GM12878 (cell line): ENCODE measurements around the gene CDH8. TPM values are rescaled to one million over a fixed set of nuclear protein-coding genes. Genes with fewer than 3 reads are reported as not detected.

Source experiments
- ATAC-seq: fragments of 200-7000 bp; cut with Tn5 transposase; 3 replicates; pipeline ENCODE4 v1.9.1; 2020; ENCODE audit warnings: mild to moderate bottlenecking, moderate library complexity
- BruUV-seq: library from RNA; stranded (reverse); fragments of 400-500 nt; replicated peaks from 2 replicates; lab custom pipeline; 2021; lab: Mats Ljungman, UMichigan
- CTCF ChIA-PET: fragments of 300-600 bp; sonication (Branson Sonifier 250); formaldehyde crosslinking; extraction: SDS; loops from one replicate; lab custom pipeline; 2021; ENCODE audit warnings: inconsistent platforms; lab: Yijun Ruan, JAX
- POLR2A ChIA-PET: fragments of 350-600 bp; formaldehyde crosslinking; extraction: SDS; loops from one replicate; lab custom pipeline; 2021; ENCODE audit warnings: inconsistent platforms; lab: Charles Lee
- RAD21 ChIA-PET: fragments of 300-600 bp; sonication (Branson Sonifier 250); formaldehyde crosslinking; loops from one replicate; lab custom pipeline; 2023; ENCODE audit warnings: antibody characterized with exemption; ENCODE audit not compliant: unreplicated experiment; lab: Charles Lee
- SMC1A ChIA-PET: fragments of 300-600 bp; sonication (Branson Sonifier 250); formaldehyde crosslinking; loops from one replicate; lab custom pipeline; 2023; ENCODE audit not compliant: unreplicated experiment, uncharacterized antibody; lab: Charles Lee
- DNase-seq: peaks from one replicate; pipeline ENCODE4 v3.0.0-alpha.2; 2011; ENCODE audit warnings: low read depth, low spot score
- FAIRE-seq: peaks from 3 replicates; lab custom pipeline; 2011; peaks lifted over from hg19 to GRCh38; lab: Jason Lieb, UNC
- H2AFZ ChIP-seq: 2 replicates; pipeline ENCODE4 v1.6.0; 2011; ENCODE audit warnings: low read depth, low read length, control low read depth; ENCODE audit not compliant: control insufficient read depth
- H3K27ac ChIP-seq: 2 replicates; pipeline ENCODE4 v1.5.1; 2011; ENCODE audit warnings: control low read depth; ENCODE audit not compliant: control insufficient read depth, insufficient read depth
- H3K27me3 ChIP-seq, 2 experiments: replicated peaks in 1 of 2; 2 replicates each; pipeline versions ENCODE4 v1.6.0 to v1.6.1; 2011; ENCODE audit warnings: low read length in 1 of 2; ENCODE audit not compliant: control insufficient read depth in 2 of 2, insufficient read depth in 2 of 2
- H3K36me3 ChIP-seq, 2 experiments: 2 replicates each; pipeline ENCODE4 v1.5.1; 2011; ENCODE audit warnings: low read length in 1 of 2; ENCODE audit not compliant: control insufficient read depth in 2 of 2, insufficient read depth in 2 of 2
- H3K4me1 ChIP-seq: 2 replicates; pipeline ENCODE4 v1.6.1; 2011; ENCODE audit warnings: mild to moderate bottlenecking, low read length, moderate library complexity, mixed read lengths; ENCODE audit not compliant: control insufficient read depth, insufficient read depth
- H3K4me2 ChIP-seq: 2 replicates; pipeline ENCODE4 v1.6.0; 2011; ENCODE audit warnings: control low read depth; ENCODE audit not compliant: control insufficient read depth, insufficient read depth
- H3K4me3 ChIP-seq: fragments of 200-600 bp; sonication (generic); 2 replicates; pipeline ENCODE4 v1.5.1; 2016
- H3K79me2 ChIP-seq: 2 replicates; pipeline ENCODE4 v1.6.0; 2011; ENCODE audit warnings: low read length; ENCODE audit not compliant: control insufficient read depth, insufficient read depth
- H3K9ac ChIP-seq: 2 replicates; pipeline ENCODE4 v1.8.0; 2011; ENCODE audit warnings: low read length, control low read depth, mixed read lengths; ENCODE audit not compliant: control insufficient read depth, insufficient read depth
- H3K9me3 ChIP-seq: replicated peaks from 3 replicates; pipeline ENCODE4 v1.5.1; 2011; ENCODE audit warnings: mild to moderate bottlenecking, low read length; ENCODE audit not compliant: control insufficient read depth, insufficient read depth
- H4K20me1 ChIP-seq: 2 replicates; pipeline ENCODE4 v1.6.0; 2011; ENCODE audit not compliant: control insufficient read depth, insufficient read depth
- CREB1 ChIP-seq: IDR thresholded peaks from 2 replicates; pipeline ENCODE4 v1.6.1; 2012; ENCODE audit warnings: low read depth, mild to moderate bottlenecking, inconsistent platforms
- FOXM1 ChIP-seq: IDR thresholded peaks from 2 replicates; pipeline ENCODE4 v1.6.1; 2012; ENCODE audit warnings: low read depth, mild to moderate bottlenecking, inconsistent platforms, low read length, moderate library complexity
- JUND ChIP-seq: IDR thresholded peaks from 2 replicates; pipeline ENCODE4 v1.6.1; 2012; ENCODE audit warnings: low read depth, mild to moderate bottlenecking, low read length, improper control_type of control experiment, moderate library complexity
- SIN3A ChIP-seq: IDR thresholded peaks from 2 replicates; pipeline ENCODE4 v1.6.1; 2012; ENCODE audit warnings: low read depth, low read length, improper control_type of control experiment
- SREBF2 ChIP-seq: IDR thresholded peaks from 2 replicates; pipeline ENCODE4 v1.6.1; 2012; ENCODE audit warnings: mild to moderate bottlenecking, low read length
- SUPT20H ChIP-seq: IDR thresholded peaks from 2 replicates; pipeline ENCODE4 v1.6.1; 2011; ENCODE audit warnings: low read depth, mild to moderate bottlenecking, low read length, moderate library complexity, borderline replicate concordance; ENCODE audit not compliant: control insufficient read depth
- TBL1XR1 ChIP-seq: IDR thresholded peaks from 2 replicates; pipeline ENCODE4 v1.6.1; 2012; ENCODE audit warnings: low read depth, low read length, improper control_type of control experiment
- TCF3 ChIP-seq: IDR thresholded peaks from 2 replicates; pipeline ENCODE4 v1.6.1; 2012; ENCODE audit warnings: low read depth, mild to moderate bottlenecking, low read length, borderline replicate concordance; ENCODE audit not compliant: insufficient read depth
- ZNF274 ChIP-seq: IDR thresholded peaks from one replicate; pipeline ENCODE4 v1.8.0; 2011; ENCODE audit not compliant: insufficient read length, insufficient read depth
- ZNF622 ChIP-seq: fragments of 450-650 bp; IDR thresholded peaks from 2 replicates; pipeline ENCODE4 v1.6.1; 2017; ENCODE audit warnings: mild to moderate bottlenecking, inconsistent platforms
- WGBS: methylation state at CpG from one replicate; pipeline ENCODE4 v1.1.6; 2016; ENCODE audit warnings: low lambda C conversion rate; ENCODE audit not compliant: insufficient replicate concordance, insufficient coverage; ENCODE audit errors: missing lambda C conversion rate; 5-methylcytosine and 5-hydroxymethylcytosine counted together
- in situ Hi-C: fragments of 300-500 bp; cut with MboI; formaldehyde crosslinking; loops from 9 replicates; pipeline ENCODE4 v1.14.3; 2018; ENCODE audit warnings: mixed read lengths
- intact Hi-C: fragments of 100-400 bp; cut with micrococcal nuclease; formaldehyde crosslinking; loops from one replicate; pipeline ENCODE4 v1.14.2; 2022; ENCODE audit not compliant: unreplicated experiment
- polyA plus RNA-seq, 11 experiments: library from polyadenylated mRNA; depleted of rRNA in 4 of 11; unstranded in 6 of 11; stranded (reverse) in 5 of 11; fragments of >200 nt; fragmentation: Nextera tagmentation in 4 of 11; fragmentation: Illumina TruSeq in 1 of 11; extraction: Ambion mirVana in 4 of 11; extraction: Trizol in 1 of 11; gene quantifications; 1 replicate in 1 of 11; 2 replicates in 10 of 11; pipeline versions ENCODE4 v1.2.1 to v1.2.3, GENCODE V29; 2011 to 2016; ENCODE audit warnings: inconsistent platforms in 2 of 11, missing spikeins in 2 of 11, low read depth in 1 of 11
- total RNA-seq, 4 experiments: library from RNA; depleted of rRNA in 3 of 4; stranded (reverse); fragments of >200 nt in 3 of 4; fragmentation: Illumina TruSeq in 1 of 4; extraction: Trizol in 1 of 4; gene quantifications; 2 replicates each; pipeline versions ENCODE4 v1.2.1 to v1.2.3, GENCODE V29; 2013 to 2021
- TF ChIP-seq, protein P1 (sequence below): fragments of 450-650 bp; IDR thresholded peaks from 2 replicates; pipeline ENCODE4 v1.6.1; 2017; ENCODE audit warnings: low read depth, mild to moderate bottlenecking, moderate library complexity
- TF ChIP-seq, protein P2 (sequence below): IDR thresholded peaks from 2 replicates; pipeline ENCODE4 v1.6.1; 2011; ENCODE audit warnings: borderline replicate concordance, low read depth, mild to moderate bottlenecking, moderate library complexity, mixed read lengths, low read length; ENCODE audit not compliant: insufficient read depth; ENCODE audit errors: extremely low read length
- TF ChIP-seq, protein P3 (sequence below): fragments of 150-350 bp; IDR thresholded peaks from 2 replicates; pipeline ENCODE4 v1.6.1; 2014; ENCODE audit warnings: mild to moderate bottlenecking, low read depth, low read length

Gene CDH8
- total and polyA plus RNA-seq, 10 of the 15 experiments (the other 5 are each of a cell fraction or from before 2014, with no cell fraction given), result 0.13 to 0.68 (median 0.25) TPM; not detected in 3

DNA sequence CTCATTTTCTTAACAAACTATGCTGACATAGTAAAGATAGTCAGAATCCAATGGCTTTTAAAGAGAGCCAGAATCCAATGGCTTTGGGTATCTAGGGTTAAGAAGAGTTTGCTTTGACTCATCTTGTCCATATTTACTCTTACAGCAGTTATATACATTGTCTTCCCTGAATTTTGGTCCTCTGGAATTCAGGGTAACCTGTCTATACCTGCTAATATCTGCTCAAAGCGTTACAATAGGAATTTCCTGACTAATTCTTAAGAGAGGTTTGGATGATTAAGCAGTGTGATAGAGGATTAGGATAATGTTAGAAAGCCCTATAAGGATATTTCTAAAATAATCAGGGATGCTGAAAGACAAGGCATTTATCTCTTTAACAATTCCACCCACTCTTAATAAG, 2.0 kb upstream of the CDH8 start:
- POLR2A ChIA-PET, result no interaction called here
- Histone ChIP-seq H4K20me1 (no peaks in the 10 kb centered on the region), H3K9ac (no peak overlapping the region), H3K27ac (no peak overlapping the region), H3K9me3 (no peaks in the 10 kb centered on the region), H3K4me2 (no peak overlapping the region), H3K4me1 (no peaks in the 10 kb centered on the region), H2AFZ (no peak overlapping the region), H3K27me3 (no peaks in the 10 kb centered on the region), H3K79me2 (no peaks in the 10 kb centered on the region), H3K4me3 (no peak overlapping the region), H3K36me3 (no peaks in the 10 kb centered on the region)
- in situ Hi-C loops, result no loop called here
- 6% methylated on average over 1 of the region's 1 CpG for WGBS
- RAD21 ChIA-PET, result no interaction called here
- CTCF ChIA-PET, result no interaction called here
- SMC1A ChIA-PET, result no interaction called here
- no TSS peak for BruUV-seq
- FAIRE-seq, result peak; percentile 27
- no peak for DNase-seq
- ATAC-seq, result no peak
- no peak for TF ChIP-seq JUND
- TF ChIP-seq FOXM1, result no peak
- no peak for TF ChIP-seq ZNF274
- intact Hi-C loops, result no loop called here

DNA sequence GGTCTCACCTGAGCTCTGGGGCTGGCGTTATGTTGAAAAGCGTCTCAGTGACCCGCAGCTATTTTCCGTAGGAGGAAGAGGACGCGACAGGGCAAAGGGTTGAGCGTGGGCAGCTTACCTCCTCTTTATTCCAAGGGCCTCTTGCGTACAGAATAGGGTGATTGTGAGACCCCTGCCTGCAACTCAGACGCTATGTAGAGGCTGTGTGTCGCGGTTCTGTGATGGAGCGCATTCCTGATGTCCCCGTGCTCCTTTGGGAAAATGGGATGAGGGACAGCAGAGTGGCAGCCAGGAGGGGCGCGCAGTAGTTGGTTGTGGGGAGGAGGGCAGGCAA, 531 bp upstream of the CDH8 start:
- WGBS, result 51% methylated on average over 14 of the region's 15 CpGs
- ChIA-PET RAD21 (no interaction called here), CTCF (no interaction called here), SMC1A (no interaction called here), POLR2A (no interaction called here)
- DNase-seq (no peak), ATAC-seq (no peak), FAIRE-seq (no peak)
- H3K27ac ChIP-seq, result no peak overlapping the region
- H3K4me2 ChIP-seq, result no peak overlapping the region
- no peaks in the 10 kb centered on the region for H3K9me3 ChIP-seq
- H2AFZ ChIP-seq, result no peak overlapping the region
- no peaks in the 10 kb centered on the region for H3K4me1 ChIP-seq
- no peaks in the 10 kb centered on the region for H4K20me1 ChIP-seq
- intact Hi-C loops (no loop called here), in situ Hi-C loops (no loop called here)
- H3K36me3 ChIP-seq, result no peaks in the 10 kb centered on the region
- H3K27me3 ChIP-seq, result no peaks in the 10 kb centered on the region
- H3K79me2 ChIP-seq, result no peaks in the 10 kb centered on the region
- BruUV-seq, result no TSS peak
- no peak overlapping the region for H3K4me3 ChIP-seq
- H3K9ac ChIP-seq, result no peak overlapping the region
- TF ChIP-seq TCF3 (no peak), ZNF622 (no peak), TBL1XR1 (no peak), SIN3A (no peak), CREB1 (no peak), SREBF2 (no peak), SUPT20H (no peak)
- TF ChIP-seq, protein P1, sequence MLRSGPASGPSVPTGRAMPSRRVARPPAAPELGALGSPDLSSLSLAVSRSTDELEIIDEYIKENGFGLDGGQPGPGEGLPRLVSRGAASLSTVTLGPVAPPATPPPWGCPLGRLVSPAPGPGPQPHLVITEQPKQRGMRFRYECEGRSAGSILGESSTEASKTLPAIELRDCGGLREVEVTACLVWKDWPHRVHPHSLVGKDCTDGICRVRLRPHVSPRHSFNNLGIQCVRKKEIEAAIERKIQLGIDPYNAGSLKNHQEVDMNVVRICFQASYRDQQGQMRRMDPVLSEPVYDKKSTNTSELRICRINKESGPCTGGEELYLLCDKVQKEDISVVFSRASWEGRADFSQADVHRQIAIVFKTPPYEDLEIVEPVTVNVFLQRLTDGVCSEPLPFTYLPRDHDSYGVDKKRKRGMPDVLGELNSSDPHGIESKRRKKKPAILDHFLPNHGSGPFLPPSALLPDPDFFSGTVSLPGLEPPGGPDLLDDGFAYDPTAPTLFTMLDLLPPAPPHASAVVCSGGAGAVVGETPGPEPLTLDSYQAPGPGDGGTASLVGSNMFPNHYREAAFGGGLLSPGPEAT, result no peak
- TF ChIP-seq, protein P2, sequence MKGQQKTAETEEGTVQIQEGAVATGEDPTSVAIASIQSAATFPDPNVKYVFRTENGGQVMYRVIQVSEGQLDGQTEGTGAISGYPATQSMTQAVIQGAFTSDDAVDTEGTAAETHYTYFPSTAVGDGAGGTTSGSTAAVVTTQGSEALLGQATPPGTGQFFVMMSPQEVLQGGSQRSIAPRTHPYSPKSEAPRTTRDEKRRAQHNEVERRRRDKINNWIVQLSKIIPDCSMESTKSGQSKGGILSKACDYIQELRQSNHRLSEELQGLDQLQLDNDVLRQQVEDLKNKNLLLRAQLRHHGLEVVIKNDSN, result no peak
- TF ChIP-seq, protein P3, sequence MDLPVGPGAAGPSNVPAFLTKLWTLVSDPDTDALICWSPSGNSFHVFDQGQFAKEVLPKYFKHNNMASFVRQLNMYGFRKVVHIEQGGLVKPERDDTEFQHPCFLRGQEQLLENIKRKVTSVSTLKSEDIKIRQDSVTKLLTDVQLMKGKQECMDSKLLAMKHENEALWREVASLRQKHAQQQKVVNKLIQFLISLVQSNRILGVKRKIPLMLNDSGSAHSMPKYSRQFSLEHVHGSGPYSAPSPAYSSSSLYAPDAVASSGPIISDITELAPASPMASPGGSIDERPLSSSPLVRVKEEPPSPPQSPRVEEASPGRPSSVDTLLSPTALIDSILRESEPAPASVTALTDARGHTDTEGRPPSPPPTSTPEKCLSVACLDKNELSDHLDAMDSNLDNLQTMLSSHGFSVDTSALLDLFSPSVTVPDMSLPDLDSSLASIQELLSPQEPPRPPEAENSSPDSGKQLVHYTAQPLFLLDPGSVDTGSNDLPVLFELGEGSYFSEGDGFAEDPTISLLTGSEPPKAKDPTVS, result no peak
